Endometrial microvascular endothelial cells (primary cell): ENCODE data around the gene NEK1. TPM values are rescaled to one million over a fixed set of nuclear protein-coding genes. Genes with fewer than 3 reads are reported as not detected.

Experiments
- in situ Hi-C: cut with HindIII; loops from 2 replicates; pipeline ENCODE4 v1.10.0; 2017; ENCODE audit warnings: low sequenced_read_pairs, low pct_unique_long_range_greater_than_20kb; ENCODE audit errors: inconsistent ontology term
- total RNA-seq: library from RNA; depleted of rRNA; stranded (reverse); fragments of >200 nt; gene quantifications from one replicate; pipeline ENCODE4 v1.2.3, GENCODE V29; 2015; ENCODE audit errors: inconsistent ontology term

Gene NEK1
- total RNA-seq, 1 donor from 2014 or later, result 4.4 TPM

DNA sequence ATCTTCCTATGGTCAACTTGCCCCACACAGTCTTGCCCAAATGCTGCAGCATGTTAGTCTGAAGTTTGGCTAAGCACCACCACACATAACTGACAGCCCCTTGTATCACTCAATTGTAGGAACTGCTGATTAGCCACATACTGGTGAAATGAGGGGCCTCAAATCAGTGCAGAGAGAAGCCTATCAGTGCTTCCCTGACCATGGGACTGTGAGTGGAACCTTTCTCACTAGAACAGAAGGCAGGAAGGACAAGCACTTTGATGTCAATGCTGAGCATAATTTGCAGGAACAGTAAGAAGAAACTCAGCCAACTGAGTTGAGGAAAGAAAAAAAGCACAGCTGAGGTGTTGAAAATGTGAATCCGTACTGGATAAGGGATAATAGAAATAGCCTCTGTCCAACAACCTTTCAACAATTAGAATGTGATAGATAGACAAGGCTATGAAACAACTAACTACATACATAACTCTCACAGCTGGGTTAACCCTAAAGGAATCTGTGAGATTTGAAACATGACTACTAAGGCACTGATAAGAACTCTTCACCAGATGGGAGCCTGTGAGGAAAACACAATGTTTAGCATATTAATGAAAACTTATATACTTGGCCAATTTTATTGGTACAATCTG lies 205.1 kb downstream of the NEK1 start:
- in situ Hi-C loops, result no loop called here

GRCh38 chr4:169404960-169405359 lies 207.4 kb downstream of the NEK1 start:
- in situ Hi-C loops, result no loop called here

- in situ Hi-C loops, result no loop called here
These were observed 211.6 kb downstream of the NEK1 start for GRCh38 chr4:169400832-169401231.

DNA sequence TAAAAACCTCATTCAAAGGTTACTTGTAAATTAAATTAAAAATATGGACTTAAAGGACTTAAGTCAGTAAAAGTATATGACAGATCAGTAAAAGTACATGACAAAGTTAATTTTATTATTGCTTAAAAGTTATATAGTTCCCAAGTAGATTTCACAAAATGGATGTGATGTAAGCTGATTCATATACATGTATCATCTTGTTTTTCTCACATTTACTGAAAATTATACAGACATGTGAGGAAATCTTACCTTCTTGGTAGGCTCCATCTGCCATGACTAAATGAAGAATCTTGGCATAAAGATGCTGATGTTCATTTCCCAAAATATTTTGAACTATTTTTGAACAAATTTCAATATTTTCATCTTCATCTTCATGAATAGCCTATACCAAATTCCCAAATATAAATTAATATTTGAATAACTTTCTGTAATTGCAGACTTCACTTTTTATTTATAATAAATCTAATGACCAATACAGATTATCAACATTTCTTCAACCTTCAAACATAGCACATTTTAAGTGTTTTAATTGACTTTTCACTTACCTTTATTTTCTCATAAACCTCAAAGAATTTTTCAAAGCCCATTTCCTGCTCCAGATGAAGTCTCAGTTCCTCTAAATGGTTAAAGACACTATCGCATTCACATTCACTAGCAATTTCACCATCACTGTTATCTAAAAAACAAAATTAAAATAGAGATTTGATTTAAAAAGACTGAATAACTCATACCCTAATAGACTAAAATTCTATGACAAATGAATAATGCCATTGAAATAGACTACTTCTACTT lies 212.2 kb downstream of the NEK1 start:
- in situ Hi-C loops, result no loop called here

GRCh38 chr4:169398316-169398715 lies 214.1 kb downstream of the NEK1 start:
- in situ Hi-C loops, result no loop called here

DNA sequence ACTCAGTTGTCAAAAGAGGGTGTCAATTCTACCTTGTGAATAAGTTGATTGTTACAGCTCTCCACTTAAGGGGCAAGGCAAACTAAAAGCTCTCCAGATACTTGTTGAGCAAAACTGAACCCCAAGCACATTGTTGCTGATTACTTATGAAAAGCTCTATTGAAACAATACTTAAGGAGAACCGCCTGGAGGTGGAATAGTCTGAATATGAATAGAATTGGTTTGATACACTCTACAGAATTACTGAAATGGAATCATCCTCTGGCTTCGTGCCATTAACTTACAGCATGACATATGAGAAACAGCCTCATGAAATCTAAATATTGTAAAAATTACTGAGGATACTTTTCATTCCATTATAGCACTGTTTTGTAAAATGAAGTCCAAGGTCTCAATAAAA lies 214.6 kb downstream of the NEK1 start:
- in situ Hi-C loops, result no loop called here

DNA sequence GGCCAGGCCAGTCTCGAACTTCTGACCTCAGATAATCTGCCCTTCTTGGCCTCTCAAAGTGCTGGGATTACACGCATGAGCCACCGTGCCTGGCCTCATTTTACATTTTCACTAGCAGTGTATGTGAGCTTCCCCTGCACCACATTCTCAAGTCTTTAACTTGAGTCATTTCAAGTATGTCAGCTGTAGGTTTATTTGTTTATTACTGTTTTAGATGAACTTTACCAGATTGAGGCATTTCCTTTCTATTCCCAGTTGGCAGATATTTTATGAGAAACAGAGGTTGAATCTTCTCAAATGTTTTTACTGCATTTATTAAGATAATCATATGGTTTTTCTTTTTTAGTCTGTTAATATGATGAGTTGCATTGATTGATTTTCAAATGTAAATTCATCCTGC lies 227.0 kb downstream of the NEK1 start:
- in situ Hi-C loops, result no loop called here

GRCh38 chr4:169384779-169385178 lies 227.6 kb downstream of the NEK1 start:
- in situ Hi-C loops, result no loop called here

DNA sequence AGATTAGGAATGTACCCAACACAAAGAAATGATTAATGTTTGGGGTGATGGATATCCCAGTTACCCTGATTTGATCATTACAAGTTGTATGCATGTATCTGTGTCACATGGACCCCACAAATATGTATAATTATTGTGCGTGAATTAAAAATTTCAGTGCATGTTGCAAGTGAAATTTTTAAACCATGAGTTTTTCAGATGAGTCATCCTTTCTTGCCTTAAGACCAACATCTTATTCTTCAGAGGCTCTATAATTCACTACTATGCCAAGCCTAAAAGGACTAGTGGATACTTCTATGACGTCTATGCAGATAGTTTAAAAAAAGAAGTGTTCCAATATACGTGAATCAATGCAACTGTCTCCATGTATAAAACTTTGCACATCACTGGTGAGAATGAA lies 228.7 kb downstream of the NEK1 start:
- in situ Hi-C loops, result no loop called here

DNA sequence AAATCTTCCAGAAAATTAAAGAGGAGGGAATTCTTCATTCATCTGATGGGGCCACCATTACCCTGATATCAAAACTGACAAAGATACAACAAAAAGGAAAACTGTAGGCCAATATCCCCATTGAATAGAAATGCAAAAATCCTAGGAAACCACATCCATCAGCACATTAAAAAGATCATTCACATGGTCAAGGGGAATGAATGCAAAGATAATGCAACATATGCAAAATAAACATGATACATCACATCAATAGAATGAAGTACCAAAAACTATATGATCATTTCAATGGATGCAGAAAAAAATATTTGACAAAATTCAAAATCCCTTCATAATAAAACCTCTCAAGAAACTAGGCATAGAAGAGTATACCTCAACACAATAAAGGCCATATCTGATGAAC lies 232.7 kb downstream of the NEK1 start:
- in situ Hi-C loops, result no loop called here

DNA sequence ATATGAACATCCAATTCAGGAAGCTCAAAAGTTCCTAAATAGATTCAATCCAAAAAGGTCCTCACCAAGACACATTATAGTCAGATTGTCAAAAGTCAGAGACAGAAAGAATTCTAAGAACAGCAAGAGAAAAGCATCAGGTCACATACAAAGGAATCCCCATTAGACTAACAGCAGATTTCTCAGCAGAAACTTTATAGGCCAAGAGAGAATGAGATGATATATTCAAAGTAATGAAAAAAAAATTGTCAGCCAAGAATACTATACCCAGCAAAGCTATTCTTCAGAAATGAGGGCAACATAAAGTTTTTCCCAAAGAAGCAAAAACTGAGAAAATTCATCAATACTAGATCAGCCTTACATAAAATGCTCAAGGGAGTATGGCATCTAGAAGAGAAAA lies 235.0 kb downstream of the NEK1 start:
- in situ Hi-C loops, result no loop called here

GRCh38 chr4:169376421-169376820 lies 236.0 kb downstream of the NEK1 start:
- in situ Hi-C loops, result no loop called here

- in situ Hi-C loops, result no loop called here
These were observed 239.6 kb downstream of the NEK1 start for GRCh38 chr4:169372791-169373190.

GRCh38 chr4:169369634-169370033 lies 242.7 kb downstream of the NEK1 start:
- in situ Hi-C loops, result no loop called here

DNA sequence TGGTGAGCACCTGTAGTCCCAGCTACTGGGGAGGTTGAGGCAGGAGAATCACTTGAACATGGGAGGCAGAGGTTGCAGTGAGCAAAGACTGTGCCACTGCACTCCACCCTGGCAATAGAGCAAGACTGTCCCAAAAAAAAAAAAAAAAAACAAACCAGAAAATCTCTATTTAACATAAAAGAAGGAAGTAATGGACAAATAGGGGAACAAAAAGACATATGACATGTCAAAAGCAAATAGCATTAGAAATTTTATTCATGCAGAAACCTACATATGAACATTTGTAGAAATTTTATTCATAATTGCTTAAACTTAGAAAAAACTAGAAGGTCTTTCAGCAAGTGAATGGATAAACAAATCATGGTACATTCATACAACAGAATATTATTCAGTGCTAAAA lies 244.6 kb downstream of the NEK1 start:
- in situ Hi-C loops, result no loop called here

- in situ Hi-C loops, result no loop called here
These were observed 245.6 kb downstream of the NEK1 start for GRCh38 chr4:169366821-169367220.

- in situ Hi-C loops, result no loop called here
These were observed 249.8 kb downstream of the NEK1 start for GRCh38 chr4:169362607-169363006.

DNA sequence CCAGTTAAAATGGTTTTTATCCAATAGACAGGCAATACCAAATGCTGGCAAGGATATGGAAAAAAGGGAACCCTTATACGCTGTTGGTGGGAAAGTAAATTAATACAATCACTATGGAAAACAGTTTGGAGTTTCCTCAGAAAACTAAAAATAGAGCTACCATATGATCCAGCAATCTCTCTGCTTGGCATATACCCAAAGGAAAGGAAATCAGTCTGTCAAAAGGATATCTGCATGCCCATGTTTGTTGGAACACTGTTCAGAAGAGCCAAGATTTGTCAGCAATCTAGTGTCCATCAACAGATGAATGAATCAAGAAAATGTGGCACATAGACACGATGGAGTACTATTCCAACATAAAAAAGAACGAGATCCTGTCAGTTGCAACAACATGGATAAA lies 250.6 kb downstream of the NEK1 start:
- in situ Hi-C loops, result no loop called here

DNA sequence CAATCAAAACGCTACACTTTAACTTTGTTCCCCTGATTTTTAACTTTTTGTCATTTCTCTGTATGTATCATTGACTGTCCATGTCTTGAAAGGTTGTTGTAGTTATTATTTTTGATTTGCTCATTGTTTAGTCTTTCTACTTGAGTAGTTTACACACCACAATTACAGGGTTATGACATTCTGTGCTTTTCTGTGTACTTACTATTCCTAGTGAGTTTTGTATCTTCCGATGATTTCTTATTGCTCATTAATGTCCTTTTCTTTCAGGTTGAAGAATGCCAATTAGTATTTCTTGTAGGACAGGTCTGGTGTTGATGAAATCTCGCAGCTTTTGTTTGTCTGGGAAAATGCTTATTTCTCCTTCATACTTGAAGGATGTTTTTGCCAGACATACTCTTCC lies 252.4 kb downstream of the NEK1 start:
- in situ Hi-C loops, result no loop called here

DNA sequence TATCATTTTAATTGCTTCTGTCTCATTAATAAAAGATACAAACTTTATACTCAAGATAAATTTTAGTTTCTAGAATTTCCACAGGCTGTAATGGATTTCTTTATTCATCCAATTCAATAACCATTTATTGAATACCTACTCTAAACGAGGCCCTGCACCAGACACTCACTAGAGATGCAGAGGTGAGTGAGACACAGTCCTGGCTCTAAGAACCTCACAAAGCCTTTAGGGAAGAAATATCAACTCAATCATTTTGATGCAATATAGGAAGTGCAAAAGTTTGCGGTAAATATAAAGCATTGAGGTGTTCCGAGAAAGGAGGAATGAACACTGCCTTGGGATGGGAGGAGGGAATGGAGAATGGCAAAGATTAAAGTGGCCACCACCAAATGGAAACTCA lies 260.0 kb downstream of the NEK1 start:
- in situ Hi-C loops, result no loop called here

DNA sequence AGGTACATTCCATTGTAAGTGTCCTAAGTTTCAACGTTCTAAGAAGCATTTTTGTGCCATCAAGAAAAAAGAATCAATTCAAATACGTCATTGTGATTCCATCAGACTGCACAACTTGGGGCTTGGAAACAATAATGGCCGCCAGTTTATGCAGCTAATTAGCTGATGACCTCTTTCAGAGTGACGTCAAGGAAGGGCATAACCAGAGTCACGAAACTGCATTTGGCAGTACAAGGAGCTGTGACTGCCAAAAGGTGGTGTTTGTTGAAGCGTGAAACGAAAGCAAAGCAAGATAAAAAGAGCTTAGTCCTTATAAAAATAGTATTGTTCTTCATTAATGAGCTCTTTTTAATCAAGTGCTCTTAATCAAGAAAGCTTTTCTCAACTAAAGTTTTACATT lies 260.5 kb downstream of the NEK1 start:
- in situ Hi-C loops, result no loop called here
